K562 (cell line): ENCODE results near the gene ADARB2. TPM values are rescaled to one million over a fixed set of nuclear protein-coding genes. Genes with fewer than 3 reads are reported as not detected.

Experiments
- ATAC-seq: fragments of 200-7000 bp; cut with Tn5 transposase; 3 replicates; pipeline ENCODE4 v1.9.1; 2020; ENCODE audit warnings: moderate library complexity
- BruUV-seq: library from RNA; stranded (reverse); fragments of 400-500 nt; replicated peaks from 2 replicates; lab custom pipeline; 2021; lab: Mats Ljungman, UMichigan
- CTCF ChIA-PET: fragments of 300-600 bp; formaldehyde crosslinking; extraction: SDS; loops from one replicate; lab custom pipeline; 2021; ENCODE audit warnings: low intra/inter-chr PET ratio; lab: Yijun Ruan, JAX
- POLR2A ChIA-PET: fragments of 300-600, 350-650 bp; sonication (Branson Sonifier 250); formaldehyde crosslinking; extraction: SDS; loops from one replicate; lab custom pipeline; 2021; ENCODE audit warnings: antibody characterized with exemption, inconsistent platforms; lab: Yijun Ruan, JAX
- DNase-seq, 4 experiments: peaks; one replicate each; pipeline versions ENCODE4 v3.0.0 to v3.0.0-alpha.2; 2011 to 2018; ENCODE audit warnings: low spot score in 3 of 4, mixed read lengths in 3 of 4; ENCODE audit errors: extremely low read depth in 1 of 4
- FAIRE-seq: peaks from 2 replicates; lab custom pipeline; 2011; peaks lifted over from hg19 to GRCh38; lab: Jason Lieb, UNC
- H2AFZ ChIP-seq: 2 replicates; pipeline ENCODE4 v1.6.0; 2011; ENCODE audit warnings: low read depth, low read length, control low read depth, inconsistent platforms
- H3K27ac ChIP-seq: fragments of 200-600 bp; 3 replicates; pipeline ENCODE4 v1.8.0; 2011; ENCODE audit warnings: low read depth, mild to moderate bottlenecking, control low read depth, inconsistent platforms, low read length, moderate library complexity, mixed read lengths; ENCODE audit errors: extremely low read depth
- H3K27me3 ChIP-seq, 2 experiments: fragments of 300-600 bp in 1 of 2; 2 replicates in 1 of 2; 3 replicates in 1 of 2; pipeline versions ENCODE4 v1.6.0 to v1.8.0; 2011; ENCODE audit warnings: inconsistent platforms in 2 of 2, low read length in 2 of 2, mild to moderate bottlenecking in 1 of 2, mixed read lengths in 1 of 2, moderate library complexity in 1 of 2; ENCODE audit not compliant: control insufficient read depth in 2 of 2, insufficient read depth in 2 of 2
- H3K36me3 ChIP-seq: fragments of 300-600 bp; 3 replicates; pipeline ENCODE4 v1.8.0; 2011; ENCODE audit warnings: mild to moderate bottlenecking, low read length, inconsistent platforms; ENCODE audit not compliant: control insufficient read depth, insufficient read depth
- H3K4me1 ChIP-seq, 2 experiments: fragments of 200-600 bp in 1 of 2; replicated peaks in 1 of 2; 2 replicates in 1 of 2; 3 replicates in 1 of 2; pipeline versions ENCODE4 v1.5.1 to v1.8.0; 2011; ENCODE audit warnings: inconsistent platforms in 2 of 2, low read length in 2 of 2, mild to moderate bottlenecking in 1 of 2, mixed read lengths in 1 of 2, moderate library complexity in 1 of 2; ENCODE audit not compliant: control insufficient read depth in 2 of 2, insufficient read depth in 2 of 2
- H3K4me2 ChIP-seq: 2 replicates; pipeline ENCODE4 v1.6.1; 2011; ENCODE audit warnings: low read length, control low read depth, inconsistent platforms, mixed read lengths; ENCODE audit not compliant: insufficient read depth
- H3K4me3 ChIP-seq: fragments of 200-600 bp; sonication (generic), shearing (Covaris generic); 2 replicates; pipeline ENCODE4 v1.5.1; 2016; ENCODE audit warnings: control low read depth, inconsistent platforms
- H3K79me2 ChIP-seq: fragments of 200-600 bp; 3 replicates; pipeline ENCODE4 v1.8.0; 2011; ENCODE audit warnings: low read length, inconsistent platforms; ENCODE audit not compliant: control insufficient read depth, insufficient read depth
- H3K9ac ChIP-seq, 2 experiments: 2 replicates each; pipeline versions ENCODE4 v1.6.0 to v1.6.1; 2011; ENCODE audit warnings: low read depth in 2 of 2, low read length in 2 of 2, control low read depth in 1 of 2, inconsistent platforms in 1 of 2, mild to moderate bottlenecking in 1 of 2, mixed read lengths in 1 of 2; ENCODE audit not compliant: insufficient read depth in 1 of 2
- H3K9me1 ChIP-seq: one replicate; pipeline ENCODE4 v1.6.0; 2011; ENCODE audit warnings: inconsistent platforms, mild to moderate bottlenecking, low read length, moderate library complexity; ENCODE audit not compliant: control insufficient read depth, insufficient read depth
- H3K9me3 ChIP-seq: replicated peaks from 2 replicates; pipeline ENCODE4 v1.5.1; 2011; ENCODE audit warnings: low read depth, low read length, inconsistent platforms; ENCODE audit not compliant: control insufficient read depth, insufficient read depth
- H4K20me1 ChIP-seq: replicated peaks from 2 replicates; pipeline ENCODE4 v1.6.1; 2011; ENCODE audit warnings: low read length, inconsistent platforms, mixed read lengths; ENCODE audit not compliant: control insufficient read depth, insufficient read depth
- ATF1 ChIP-seq, 2 experiments: fragments of 450-650 bp in 1 of 2; IDR thresholded peaks; 2 replicates each; pipeline ENCODE4 v1.6.1; 2016; ENCODE audit warnings: missing compliant biosample characterization in 1 of 2, missing genetic modification characterization in 1 of 2
- BCOR ChIP-seq: fragments of 450-650 bp; IDR thresholded peaks from 2 replicates; pipeline ENCODE4 v1.6.1; 2016
- CCNT2 ChIP-seq: IDR thresholded peaks from 2 replicates; pipeline ENCODE4 v1.6.1; 2011; ENCODE audit warnings: borderline replicate concordance, low read depth, mild to moderate bottlenecking, moderate library complexity, mixed read lengths, low read length; ENCODE audit not compliant: insufficient read length; ENCODE audit errors: extremely low read depth
- ESRRA ChIP-seq: fragments of 450-650 bp; IDR thresholded peaks from 2 replicates; pipeline ENCODE4 v1.6.1; 2014; ENCODE audit warnings: low read depth, mild to moderate bottlenecking, moderate library complexity, borderline replicate concordance
- IFI16 ChIP-seq: fragments of 250-450 bp; sonication (Bioruptor Pico); IDR thresholded peaks from 2 replicates; pipeline ENCODE4 v2.1.2; 2022; ENCODE audit warnings: mild to moderate bottlenecking, inconsistent platforms
- MGA ChIP-seq: fragments of 450-650 bp; IDR thresholded peaks from 2 replicates; pipeline ENCODE4 v1.6.1; 2016; ENCODE audit warnings: mild to moderate bottlenecking, moderate library complexity
- NFATC3 ChIP-seq: fragments of 450-650 bp; IDR thresholded peaks from 2 replicates; pipeline ENCODE4 v1.6.1; 2017; ENCODE audit warnings: mild to moderate bottlenecking
- PCBP2 ChIP-seq: fragments of 200-400 bp; formaldehyde crosslinking; IDR thresholded peaks from 2 replicates; pipeline ENCODE4 v1.6.1; 2018; ENCODE audit warnings: low read length, low read depth, mild to moderate bottlenecking, moderate library complexity; ENCODE audit not compliant: poor library complexity, severe bottlenecking
- PHF21A ChIP-seq: fragments of 450-650 bp; IDR thresholded peaks from 2 replicates; pipeline ENCODE4 v1.6.1; 2017; ENCODE audit warnings: low read depth, borderline replicate concordance
- PHTF2 ChIP-seq: fragments of 250-450 bp; sonication (Bioruptor Pico); IDR thresholded peaks from 2 replicates; pipeline ENCODE4 v1.5.0; 2021; ENCODE audit warnings: mild to moderate bottlenecking
- ZNF444 ChIP-seq: fragments of 250-450 bp; sonication (Bioruptor Pico); IDR thresholded peaks from 2 replicates; pipeline ENCODE4 v1.4.0; 2020; ENCODE audit warnings: mild to moderate bottlenecking, moderate library complexity
- ZNF668 ChIP-seq: fragments of 250-450 bp; sonication (Bioruptor Pico); IDR thresholded peaks from 2 replicates; pipeline ENCODE4 v1.8.0; 2022; ENCODE audit warnings: mild to moderate bottlenecking, inconsistent platforms
- WGBS: fragments of 100-300 bp; shearing (Covaris generic); methylation state at CpG from one replicate; pipeline ENCODE4 v1.1.6; 2016; ENCODE audit warnings: low coverage, mixed read lengths; ENCODE audit not compliant: insufficient coverage; ENCODE audit errors: missing lambda C conversion rate; 5-methylcytosine and 5-hydroxymethylcytosine counted together
- in situ Hi-C: fragments of 300-500 bp; cut with MboI; formaldehyde crosslinking; loops from 4 replicates; pipeline ENCODE4 v1.15.0; 2018; ENCODE audit warnings: inconsistent platforms, mixed read lengths
- intact Hi-C: fragments of 100-400 bp; cut with micrococcal nuclease; formaldehyde crosslinking; loops from 2 replicates; pipeline ENCODE4 v1.14.2; 2022
- polyA plus RNA-seq, 8 experiments: library from polyadenylated mRNA; depleted of rRNA in 4 of 8; stranded (reverse) in 5 of 8; unstranded in 3 of 8; fragments of >200 nt; fragmentation: Nextera tagmentation in 2 of 8; fragmentation: Illumina TruSeq in 1 of 8; extraction: Ambion mirVana in 2 of 8; extraction: Trizol in 1 of 8; gene quantifications; 2 replicates each; pipeline versions ENCODE4 v1.2.1 to v1.2.3, GENCODE V29; 2011 to 2014; ENCODE audit warnings: inconsistent platforms in 1 of 8, missing spikeins in 1 of 8
- total RNA-seq, 7 experiments: library from RNA; depleted of rRNA in 6 of 7; stranded (reverse); fragments of >200 nt in 6 of 7; fragmentation: Illumina TruSeq in 2 of 7; extraction: Trizol in 2 of 7; gene quantifications; 2 replicates each; pipeline versions ENCODE4 v1.2.1 to v1.2.3, GENCODE V29; 2011 to 2021; ENCODE audit warnings: low replicate concordance in 1 of 7

The ADARB2 gene
- total and polyA plus RNA-seq, 9 of the 15 experiments (the other 6 are each of a cell fraction or from before 2014, with no cell fraction given): not detected

GRCh38 chr10:1603181-1603580 is 134.1 kb downstream of the ADARB2 start:
- no peak for ATAC-seq

More at GRCh38 chr10:1603181-1603580, 134.1 kb downstream of the ADARB2 start:
- H4K20me1 ChIP-seq: no peaks in the 10 kb centered on the region; the same call in 1 of the 2 replicates
- no peak overlapping the region for H3K4me2 ChIP-seq
- H3K36me3 ChIP-seq: no peaks in the 10 kb centered on the region
- H3K79me2 ChIP-seq: no peaks in the 10 kb centered on the region
- H3K27me3 ChIP-seq: peaks cover 8 to 54% of the 10 kb centered on the region in 2 experiments; a peak in 4 of 5 replicates
- H3K9me3 ChIP-seq: no peaks in the 10 kb centered on the region
- no TSS peak for BruUV-seq
- ChIA-PET POLR2A (no interaction called here), CTCF (no interaction called here)
- H2AFZ ChIP-seq: no peak overlapping the region
- no peak overlapping the region for H3K9ac ChIP-seq
- no peak overlapping the region for H3K27ac ChIP-seq
- TF ChIP-seq IFI16 (CRISPR knock-in tag) (no peak), CCNT2 (no peak), MGA (no peak), NFATC3 (no peak), PHF21A (no peak), PHTF2 (CRISPR knock-in tag) (no peak), ZNF444 (CRISPR knock-in tag) (no peak), PCBP2 (no peak), ZNF668 (CRISPR knock-in tag) (no peak), ESRRA (no peak), ATF1 (CRISPR knock-in tag; IDR thresholded peaks at IDR 0.05) (no peak), ATF1 (tag; IDR thresholded peaks at IDR 0.05) (no peak), BCOR (no peak)
- intact Hi-C loops: no loop called here
- H3K4me3 ChIP-seq: no peak overlapping the region
- FAIRE-seq (no peak), DNase-seq (no peak)
- in situ Hi-C loops: no loop called here
- WGBS: 2% methylated on average over 14 of the region's 15 CpGs
- H3K9me1 ChIP-seq: no peaks in the 10 kb centered on the region
- no peaks in the 10 kb centered on the region; a peak in 1 of 5 replicates for H3K4me1 ChIP-seq
